K562 (cell line): ENCODE results near the gene CCDC102B. TPM values are rescaled to one million over a fixed set of nuclear protein-coding genes. Genes with fewer than 3 reads are reported as not detected.

Experiments used
- MTA2 ChIP-seq: fragments of 450-650 bp; IDR thresholded peaks from 2 replicates; pipeline ENCODE4 v1.6.1; 2016; ENCODE audit warnings: low read depth
- NCOA6 ChIP-seq: fragments of 450-650 bp; IDR thresholded peaks from 2 replicates; pipeline ENCODE4 v1.6.1; 2017; ENCODE audit warnings: mild to moderate bottlenecking
- NONO ChIP-seq, 2 experiments: fragments of 200-400 bp in 1 of 2; fragments of 450-650 bp in 1 of 2; formaldehyde crosslinking in 1 of 2; IDR thresholded peaks; 2 replicates each; pipeline ENCODE4 v1.6.1; 2017; ENCODE audit warnings: low read depth in 2 of 2, mild to moderate bottlenecking in 2 of 2, moderate library complexity in 2 of 2, low read length in 1 of 2
- RFX1 ChIP-seq: fragments of 450-650 bp; IDR thresholded peaks from 2 replicates; pipeline ENCODE4 v1.6.1; 2016; ENCODE audit warnings: mild to moderate bottlenecking, moderate library complexity
- TFAM ChIP-seq: fragments of 250-450 bp; sonication (Bioruptor Pico); conservative IDR thresholded peaks from 2 replicates; pipeline ENCODE4 v1.5.0; 2021; ENCODE audit warnings: mild to moderate bottlenecking, moderate library complexity
- YBX1 ChIP-seq: fragments of 450-650 bp; IDR thresholded peaks from 2 replicates; pipeline ENCODE4 v1.7.1; 2016; ENCODE audit warnings: mild to moderate bottlenecking
- polyA plus RNA-seq, 8 experiments: library from polyadenylated mRNA; depleted of rRNA in 4 of 8; stranded (reverse) in 5 of 8; unstranded in 3 of 8; fragments of >200 nt; fragmentation: Nextera tagmentation in 2 of 8; fragmentation: Illumina TruSeq in 1 of 8; extraction: Ambion mirVana in 2 of 8; extraction: Trizol in 1 of 8; gene quantifications; 2 replicates each; pipeline versions ENCODE4 v1.2.1 to v1.2.3, GENCODE V29; 2011 to 2014; ENCODE audit warnings: inconsistent platforms in 1 of 8, missing spikeins in 1 of 8
- total RNA-seq, 7 experiments: library from RNA; depleted of rRNA in 6 of 7; stranded (reverse); fragments of >200 nt in 6 of 7; fragmentation: Illumina TruSeq in 2 of 7; extraction: Trizol in 2 of 7; gene quantifications; 2 replicates each; pipeline versions ENCODE4 v1.2.1 to v1.2.3, GENCODE V29; 2011 to 2021; ENCODE audit warnings: low replicate concordance in 1 of 7
- TF ChIP-seq, protein P1 (sequence below): fragments of 250-450 bp; sonication (Bioruptor Pico); IDR thresholded peaks from 2 replicates; pipeline ENCODE4 v1.4.0; 2020

The CCDC102B gene
- total and polyA plus RNA-seq, 9 of the 15 experiments (the other 6 are each of a cell fraction or from before 2014, with no cell fraction given), result 0.18 to 1.5 (median 0.73) TPM

DNA sequence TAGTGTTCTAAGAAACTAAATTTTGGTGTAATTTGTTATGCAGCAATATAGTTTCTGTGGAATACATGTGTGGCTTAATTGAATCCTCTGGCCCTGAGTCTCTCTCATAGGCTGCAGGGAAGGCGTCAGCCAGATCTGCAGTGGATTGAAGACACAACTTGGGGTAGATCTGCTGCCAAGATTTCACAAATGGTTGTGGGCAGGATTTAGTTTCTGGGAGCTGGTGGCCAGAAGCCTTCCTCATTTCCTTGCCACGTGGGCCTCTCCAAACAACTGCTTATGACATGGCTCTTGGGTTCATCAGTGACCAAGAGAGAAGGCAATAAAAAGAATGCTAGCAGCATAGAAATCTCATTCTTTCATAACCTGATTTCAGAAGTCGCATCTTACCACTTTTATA lies 28.2 kb downstream of the CCDC102B start (continued):
- TF ChIP-seq, protein P1, sequence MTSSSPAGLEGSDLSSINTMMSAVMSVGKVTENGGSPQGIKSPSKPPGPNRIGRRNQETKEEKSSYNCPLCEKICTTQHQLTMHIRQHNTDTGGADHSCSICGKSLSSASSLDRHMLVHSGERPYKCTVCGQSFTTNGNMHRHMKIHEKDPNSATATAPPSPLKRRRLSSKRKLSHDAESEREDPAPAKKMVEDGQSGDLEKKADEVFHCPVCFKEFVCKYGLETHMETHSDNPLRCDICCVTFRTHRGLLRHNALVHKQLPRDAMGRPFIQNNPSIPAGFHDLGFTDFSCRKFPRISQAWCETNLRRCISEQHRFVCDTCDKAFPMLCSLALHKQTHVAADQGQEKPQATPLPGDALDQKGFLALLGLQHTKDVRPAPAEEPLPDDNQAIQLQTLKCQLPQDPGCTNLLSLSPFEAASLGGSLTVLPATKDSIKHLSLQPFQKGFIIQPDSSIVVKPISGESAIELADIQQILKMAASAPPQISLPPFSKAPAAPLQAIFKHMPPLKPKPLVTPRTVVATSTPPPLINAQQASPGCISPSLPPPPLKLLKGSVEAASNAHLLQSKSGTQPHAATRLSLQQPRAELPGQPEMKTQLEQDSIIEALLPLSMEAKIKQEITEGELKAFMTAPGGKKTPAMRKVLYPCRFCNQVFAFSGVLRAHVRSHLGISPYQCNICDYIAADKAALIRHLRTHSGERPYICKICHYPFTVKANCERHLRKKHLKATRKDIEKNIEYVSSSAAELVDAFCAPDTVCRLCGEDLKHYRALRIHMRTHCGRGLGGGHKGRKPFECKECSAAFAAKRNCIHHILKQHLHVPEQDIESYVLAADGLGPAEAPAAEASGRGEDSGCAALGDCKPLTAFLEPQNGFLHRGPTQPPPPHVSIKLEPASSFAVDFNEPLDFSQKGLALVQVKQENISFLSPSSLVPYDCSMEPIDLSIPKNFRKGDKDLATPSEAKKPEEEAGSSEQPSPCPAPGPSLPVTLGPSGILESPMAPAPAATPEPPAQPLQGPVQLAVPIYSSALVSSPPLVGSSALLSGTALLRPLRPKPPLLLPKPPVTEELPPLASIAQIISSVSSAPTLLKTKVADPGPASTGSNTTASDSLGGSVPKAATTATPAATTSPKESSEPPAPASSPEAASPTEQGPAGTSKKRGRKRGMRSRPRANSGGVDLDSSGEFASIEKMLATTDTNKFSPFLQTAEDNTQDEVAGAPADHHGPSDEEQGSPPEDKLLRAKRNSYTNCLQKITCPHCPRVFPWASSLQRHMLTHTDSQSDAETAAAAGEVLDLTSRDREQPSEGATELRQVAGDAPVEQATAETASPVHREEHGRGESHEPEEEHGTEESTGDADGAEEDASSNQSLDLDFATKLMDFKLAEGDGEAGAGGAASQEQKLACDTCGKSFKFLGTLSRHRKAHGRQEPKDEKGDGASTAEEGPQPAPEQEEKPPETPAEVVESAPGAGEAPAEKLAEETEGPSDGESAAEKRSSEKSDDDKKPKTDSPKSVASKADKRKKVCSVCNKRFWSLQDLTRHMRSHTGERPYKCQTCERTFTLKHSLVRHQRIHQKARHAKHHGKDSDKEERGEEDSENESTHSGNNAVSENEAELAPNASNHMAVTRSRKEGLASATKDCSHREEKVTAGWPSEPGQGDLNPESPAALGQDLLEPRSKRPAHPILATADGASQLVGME (CRISPR knock-in tag), result no peak
- TF ChIP-seq TFAM (no peak), MTA2 (no peak), RFX1 (no peak), NCOA6 (no peak), NONO (IDR thresholded peaks at IDR 0.05; ENCODE audit: low read depth in 2 of 2, low read length in 1 of 2) (no peak), YBX1 (no peak)
